Activated T-cell treated with anti-CD3 and anti-CD28 coated beads, Interleukin-2, amount 50 U/mL, for 1 hour (primary cell): Measurements from ENCODE around the gene ZNF175.

Experiments
- DNase-seq: peaks from one replicate; pipeline ENCODE4 v3.0.0-alpha.2; 2020

Gene ZNF175

GRCh38 chr19:51570962-51571575 is at the start of gene ZNF175:
ZNF175 (plus strand) TSS chr19:51571283; CDS start chr19:51573330, 2,047 bp downstream.
- DNase-seq, result peak; percentile 88

GRCh38 chr19:51521357-51521756 is 49.7 kb upstream of the ZNF175 start:
- no peak for DNase-seq

GRCh38 chr19:51521781-51522180 is 49.3 kb upstream of the ZNF175 start:
- DNase-seq, result no peak

- no peak for DNase-seq
These were observed 46.3 kb upstream of the ZNF175 start for GRCh38 chr19:51524666-51525264.

GRCh38 chr19:51525651-51526050 is 45.4 kb upstream of the ZNF175 start:
- no peak for DNase-seq

- DNase-seq, result no peak
These were observed 41.8 kb upstream of the ZNF175 start for GRCh38 chr19:51529301-51529700.

DNA sequence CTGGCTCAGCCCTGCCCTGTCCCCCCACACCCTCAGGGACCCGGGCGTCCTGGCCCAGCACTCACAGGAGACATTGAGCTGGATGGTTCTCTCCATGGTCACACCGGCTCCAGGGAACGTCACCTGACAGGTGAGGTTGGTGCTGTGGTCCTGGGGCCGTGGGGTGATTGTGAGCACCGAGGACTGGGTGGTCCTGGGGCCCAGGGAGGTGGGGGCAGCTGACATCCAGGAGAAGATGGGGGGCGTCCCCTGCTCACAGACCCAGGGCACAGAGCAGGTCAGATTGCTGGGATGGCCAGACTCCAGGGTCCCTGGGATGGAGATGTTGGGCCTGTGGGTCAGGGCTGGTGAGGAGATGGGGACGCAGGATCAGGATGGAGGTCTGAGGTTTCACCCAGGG is 40.5 kb upstream of the ZNF175 start:
- DNase-seq, result no peak

DNA sequence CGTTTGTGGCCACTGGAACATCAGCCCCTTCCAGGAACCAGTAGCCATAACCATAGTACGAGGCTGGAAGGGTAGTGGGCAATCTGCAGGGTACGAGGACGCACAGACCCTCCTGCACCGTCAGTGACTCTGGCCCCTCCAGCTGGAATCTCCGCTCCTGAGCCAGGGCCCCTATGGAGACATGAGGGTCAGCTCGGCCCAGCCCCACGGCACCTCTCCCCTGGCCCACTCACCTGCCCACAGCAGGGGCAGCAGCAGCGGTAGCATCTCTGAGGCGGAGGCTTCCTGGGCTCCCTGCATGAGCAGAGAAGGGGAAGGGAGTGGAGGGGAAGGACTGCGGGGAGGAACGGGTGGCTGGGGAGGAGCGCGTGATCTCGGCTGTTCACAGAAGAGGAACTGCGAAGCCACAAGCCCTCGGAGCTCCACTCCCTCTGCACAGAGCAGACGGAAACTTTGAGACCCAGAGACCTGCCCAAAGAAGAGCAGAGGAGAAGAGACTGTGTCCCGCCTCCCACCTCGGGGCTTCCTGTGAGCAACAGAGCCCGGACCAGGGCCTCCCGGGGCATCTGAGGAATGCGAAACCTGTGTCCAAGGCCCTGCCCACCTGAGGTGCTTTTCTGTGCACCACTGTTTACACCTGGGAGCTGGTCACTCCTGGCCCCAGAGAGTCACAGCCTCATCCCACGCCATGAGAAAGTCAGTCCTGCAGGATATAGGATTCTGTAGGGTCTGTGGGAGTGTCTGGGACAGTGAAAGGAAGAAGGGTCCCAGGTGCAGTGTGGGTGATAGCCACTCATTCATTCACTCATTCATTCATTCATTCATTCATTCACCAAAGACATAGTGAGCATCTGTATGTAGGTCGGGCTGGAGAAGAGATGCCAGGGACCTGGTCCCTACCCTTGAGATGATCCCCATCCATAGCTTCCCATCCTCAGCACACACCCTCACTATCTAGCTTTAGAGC is 39.5 kb upstream of the ZNF175 start, which contains the start of gene SIGLEC6:
Gene SIGLEC6 (minus strand): TSS at position 322 of the 967 bp plus-strand sequence. CDS start 22 bp downstream, at position 300.
- DNase-seq, result no peak

GRCh38 chr19:51535535-51535934 is 35.5 kb upstream of the ZNF175 start:
- no peak for DNase-seq

DNA sequence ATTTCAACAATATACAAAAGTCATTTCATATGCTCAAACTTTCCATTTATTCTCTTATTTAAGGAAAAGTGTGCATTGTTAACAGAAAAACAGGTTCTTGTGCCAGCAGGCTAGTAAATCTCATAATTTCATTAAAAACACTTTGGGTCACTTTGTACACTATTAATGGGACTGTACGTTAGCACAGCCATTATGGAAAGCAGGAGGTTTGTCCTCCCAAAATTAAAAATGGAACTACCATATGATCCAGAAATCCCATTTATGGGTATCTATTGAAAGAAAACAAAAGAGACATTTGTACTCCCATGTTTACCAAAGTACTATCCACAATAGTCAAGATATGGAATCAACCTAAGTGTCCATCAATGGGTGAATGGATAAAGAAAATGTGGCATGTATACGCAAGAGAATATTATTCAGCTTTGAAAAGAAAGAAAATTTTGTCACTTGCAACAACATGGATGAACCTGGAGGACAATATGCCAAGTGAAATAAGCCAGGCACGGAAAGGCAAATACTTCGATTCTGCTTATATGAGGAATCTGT is 31.2 kb upstream of the ZNF175 start:
- DNase-seq, result no peak

GRCh38 chr19:51541458-51542357 is 29.4 kb upstream of the ZNF175 start:
- no peak for DNase-seq

DNA sequence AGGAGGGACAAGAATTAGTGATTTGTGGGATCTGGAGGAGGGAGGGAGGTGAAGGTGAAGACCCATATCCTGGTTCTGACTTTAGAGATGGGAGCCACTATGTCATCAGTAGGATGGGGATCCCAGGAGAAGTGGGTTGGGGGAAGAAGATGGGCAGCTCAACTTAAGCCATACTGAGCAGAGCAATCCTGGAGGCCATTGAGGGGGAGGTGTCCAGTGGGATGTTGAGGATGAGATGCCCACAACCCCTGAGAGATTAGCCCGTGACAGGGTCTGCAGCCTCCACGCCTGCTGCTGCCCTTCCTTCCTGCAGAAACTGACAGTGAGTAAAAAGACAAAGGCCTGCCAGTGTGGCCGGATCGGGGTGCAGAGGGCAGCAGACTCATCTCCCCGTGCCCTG is 28.4 kb upstream of the ZNF175 start:
- DNase-seq, result no peak

- no peak for DNase-seq
These were observed 27.0 kb upstream of the ZNF175 start for GRCh38 chr19:51544038-51544437.

GRCh38 chr19:51546107-51546649 is 24.9 kb upstream of the ZNF175 start:
- DNase-seq, result no peak

DNA sequence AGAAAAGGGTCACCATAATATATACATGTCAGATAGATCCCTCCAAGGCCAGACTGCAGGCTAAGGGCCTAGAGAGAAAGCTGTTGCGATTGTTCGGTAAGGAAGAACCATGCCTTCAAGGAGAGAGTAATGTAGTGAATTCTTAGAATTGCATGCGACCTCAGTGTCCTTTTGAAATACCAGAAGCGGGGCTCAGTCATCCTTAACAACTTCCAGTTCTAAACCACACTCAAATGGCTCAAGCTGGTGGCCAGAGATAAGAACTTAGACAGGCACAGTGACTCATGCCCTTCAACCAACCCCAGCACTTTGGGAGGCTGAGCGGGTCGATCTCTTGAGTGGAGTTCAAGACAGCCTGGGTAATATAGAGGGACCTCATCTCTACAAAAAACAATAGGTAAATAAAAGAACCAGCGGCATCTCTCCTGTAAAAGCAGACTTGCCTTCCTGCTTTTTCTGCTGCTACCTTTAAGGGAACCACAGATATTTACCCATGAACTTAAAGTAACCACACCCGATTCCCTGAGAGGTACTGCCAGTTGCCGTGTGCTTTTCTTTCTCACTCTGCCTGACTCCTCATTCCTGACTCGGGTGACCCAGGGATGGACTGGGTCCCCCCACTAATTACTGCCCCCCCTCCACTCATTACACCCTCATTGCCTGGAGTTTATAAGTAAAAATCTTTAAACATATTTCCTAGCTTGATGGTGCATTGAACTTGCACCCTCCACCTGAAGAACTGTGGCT is 24.3 kb upstream of the ZNF175 start:
- DNase-seq, result no peak

GRCh38 chr19:51547397-51548212 is 23.5 kb upstream of the ZNF175 start:
- DNase-seq, result no peak

DNA sequence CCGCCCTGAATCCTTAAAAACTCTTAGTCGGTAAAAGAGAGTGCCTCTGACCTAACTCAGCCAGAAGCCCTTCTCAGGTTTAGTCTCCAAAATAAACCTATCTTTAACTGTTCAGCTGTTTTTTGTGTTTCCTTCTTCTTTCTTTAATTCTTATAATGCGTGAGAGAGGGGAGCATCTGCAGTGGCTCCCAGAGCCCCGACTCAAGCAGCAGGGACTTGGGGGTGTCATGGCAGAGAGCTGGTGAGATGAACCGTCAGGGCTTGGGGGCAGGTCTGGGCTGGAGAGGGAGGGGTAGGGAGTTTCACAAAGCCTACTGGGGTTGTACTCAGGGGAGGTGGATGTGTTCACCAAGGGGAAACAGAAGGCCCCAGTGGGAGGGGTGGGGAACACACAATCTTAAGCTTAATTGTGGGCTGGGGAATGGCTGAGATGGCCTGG is 22.9 kb upstream of the ZNF175 start:
- no peak for DNase-seq

GRCh38 chr19:51548891-51549305 is 22.2 kb upstream of the ZNF175 start:
- DNase-seq, result no peak

- no peak for DNase-seq
These were observed 21.4 kb upstream of the ZNF175 start for GRCh38 chr19:51549533-51550324.
